K562 (cell line): ENCODE data around the gene USP10. TPM values are rescaled to one million over a fixed set of nuclear protein-coding genes. Genes with fewer than 3 reads are reported as not detected.
A peak's percentile ranks its signal among the peaks of the same experiment; 100 is the strongest.

ENCODE experiments used
- ATF3 ChIP-seq, 2 experiments: fragments of 450-650 bp in 1 of 2; sonication (generic) in 1 of 2; formaldehyde crosslinking in 1 of 2; IDR thresholded peaks in 1 of 2; conservative IDR thresholded peaks in 1 of 2; 2 replicates each; pipeline versions ENCODE4 v1.6.1 to v1.8.1; 2016 to 2023; ENCODE audit warnings: mild to moderate bottlenecking in 2 of 2, moderate library complexity in 2 of 2, inconsistent platforms in 1 of 2, missing genetic modification reagents in 1 of 2
- HDAC1 ChIP-seq, 2 experiments: fragments of 450-650 bp; IDR thresholded peaks; 2 replicates each; pipeline ENCODE4 v1.6.1; 2016 to 2017; ENCODE audit warnings: inconsistent platforms in 1 of 2, mild to moderate bottlenecking in 1 of 2, moderate library complexity in 1 of 2
- ID3 ChIP-seq, 2 experiments: fragments of 250-450 bp in 1 of 2; fragments of 450-650 bp in 1 of 2; sonication (Bioruptor Pico) in 1 of 2; IDR thresholded peaks; 2 replicates each; pipeline versions ENCODE4 v1.6.1 to v1.8.0; 2016 to 2021; ENCODE audit warnings: mild to moderate bottlenecking in 2 of 2, moderate library complexity in 2 of 2, missing compliant biosample characterization in 1 of 2, missing genetic modification characterization in 1 of 2
- JUN ChIP-seq, 2 experiments: sonication (generic) in 1 of 2; formaldehyde crosslinking in 1 of 2; IDR thresholded peaks; 2 replicates each; pipeline versions ENCODE4 v1.6.1 to v1.8.0; 2012 to 2022; ENCODE audit warnings: borderline replicate concordance in 2 of 2, mild to moderate bottlenecking in 2 of 2, improper control_type of control experiment in 1 of 2, low read depth in 1 of 2, low read length in 1 of 2, missing genetic modification reagents in 1 of 2
- KAT7 ChIP-seq: sonication (generic); formaldehyde crosslinking; IDR thresholded peaks from 2 replicates; pipeline ENCODE4 v1.8.0; 2022; ENCODE audit warnings: missing genetic modification reagents, mild to moderate bottlenecking, borderline replicate concordance
- MAZ ChIP-seq, 2 experiments: fragments of 450-650 bp in 1 of 2; sonication (generic) in 1 of 2; formaldehyde crosslinking; IDR thresholded peaks in 1 of 2; conservative IDR thresholded peaks in 1 of 2; 2 replicates each; pipeline versions ENCODE4 v1.4.0 to v1.5.0; 2020; ENCODE audit warnings: mild to moderate bottlenecking in 1 of 2, missing genetic modification reagents in 1 of 2
- NEUROD1 ChIP-seq: fragments of 150-350 bp; IDR thresholded peaks from 2 replicates; pipeline ENCODE4 v1.6.1; 2014; ENCODE audit warnings: borderline replicate concordance, low read length, low read depth; ENCODE audit not compliant: partially characterized antibody
- NKRF ChIP-seq: fragments of 450-650 bp; IDR thresholded peaks from 2 replicates; pipeline ENCODE4 v1.6.1; 2016; ENCODE audit warnings: borderline replicate concordance
- RB1 ChIP-seq: fragments of 450-650 bp; IDR thresholded peaks from 2 replicates; pipeline ENCODE4 v1.6.1; 2017; ENCODE audit warnings: low read depth, mild to moderate bottlenecking
- SAFB2 ChIP-seq: fragments of 200-400 bp; formaldehyde crosslinking; IDR thresholded peaks from 2 replicates; pipeline ENCODE4 v1.6.1; 2018; ENCODE audit warnings: borderline replicate concordance, low read length, low read depth, moderate library complexity; ENCODE audit not compliant: severe bottlenecking
- SIN3B ChIP-seq: fragments of 450-650 bp; IDR thresholded peaks from 2 replicates; pipeline ENCODE4 v1.6.1; 2017; ENCODE audit warnings: low read depth, mild to moderate bottlenecking, moderate library complexity
- TRIM28 ChIP-seq: fragments of 450-650 bp; IDR thresholded peaks from 2 replicates; pipeline ENCODE4 v1.6.1; 2017
- TSC22D4 ChIP-seq: fragments of 450-650 bp; IDR thresholded peaks from 2 replicates; pipeline ENCODE4 v1.6.1; 2016; ENCODE audit warnings: missing genetic modification characterization, missing biosample characterization, control low read depth
- ZBTB17 ChIP-seq: fragments of 450-650 bp; formaldehyde crosslinking; IDR thresholded peaks from 2 replicates; pipeline ENCODE4 v1.4.0; 2020; ENCODE audit warnings: mild to moderate bottlenecking
- ZNF124 ChIP-seq: sonication (generic); formaldehyde crosslinking; IDR thresholded peaks from 2 replicates; pipeline ENCODE4 v1.8.1; 2022; ENCODE audit warnings: missing genetic modification reagents
- ZNF174 ChIP-seq: fragments of 250-450 bp; sonication (Bioruptor Pico); IDR thresholded peaks from 2 replicates; pipeline ENCODE4 v1.4.0; 2020; ENCODE audit warnings: mild to moderate bottlenecking
- ZNF274 ChIP-seq: IDR thresholded peaks from 2 replicates; pipeline ENCODE4 v1.6.1; 2011; ENCODE audit warnings: low read depth, mild to moderate bottlenecking, low read length, moderate library complexity, borderline replicate concordance
- ZNF395 ChIP-seq: fragments of 200-800 bp; sonication (Bioruptor generic); IDR thresholded peaks from 2 replicates; pipeline ENCODE4 v1.6.1; 2017; ENCODE audit warnings: missing genetic modification characterization, missing compliant biosample characterization
- ZNF586 ChIP-seq: fragments of 450-650 bp; formaldehyde crosslinking; conservative IDR thresholded peaks from 2 replicates; pipeline ENCODE4 v1.4.0; 2020; ENCODE audit warnings: mild to moderate bottlenecking, moderate library complexity
- ZNF644 ChIP-seq: fragments of 200-800 bp; sonication (Bioruptor generic); IDR thresholded peaks from 2 replicates; pipeline ENCODE4 v1.6.1; 2016; ENCODE audit warnings: low read depth, missing genetic modification characterization, missing compliant biosample characterization
- polyA plus RNA-seq, 8 experiments: library from polyadenylated mRNA; depleted of rRNA in 4 of 8; stranded (reverse) in 5 of 8; unstranded in 3 of 8; fragments of >200 nt; fragmentation: Nextera tagmentation in 2 of 8; fragmentation: Illumina TruSeq in 1 of 8; extraction: Ambion mirVana in 2 of 8; extraction: Trizol in 1 of 8; gene quantifications; 2 replicates each; pipeline versions ENCODE4 v1.2.1 to v1.2.3, GENCODE V29; 2011 to 2014; ENCODE audit warnings: inconsistent platforms in 1 of 8, missing spikeins in 1 of 8
- total RNA-seq, 7 experiments: library from RNA; depleted of rRNA in 6 of 7; stranded (reverse); fragments of >200 nt in 6 of 7; fragmentation: Illumina TruSeq in 2 of 7; extraction: Trizol in 2 of 7; gene quantifications; 2 replicates each; pipeline versions ENCODE4 v1.2.1 to v1.2.3, GENCODE V29; 2011 to 2021; ENCODE audit warnings: low replicate concordance in 1 of 7

USP10 gene
- total and polyA plus RNA-seq, 9 of the 15 experiments (the other 6 are each of a cell fraction or from before 2014, with no cell fraction given), result 61.7 to 197 (median 116) TPM

GRCh38 chr16:84732674-84733352, 33.0 kb downstream of the USP10 start (continued):
- TF ChIP-seq SIN3B, result 0 out of 2 replicates have a peak, but pooled peaks have one; percentile 15
- no peak for TF ChIP-seq JUN (IDR thresholded peaks at IDR 0.05; ENCODE audit: borderline replicate concordance, low read depth, low read length)
- TF ChIP-seq JUN (CRISPR knock-in tag; IDR thresholded peaks at IDR 0.05; ENCODE audit: borderline replicate concordance), result no peak
- TF ChIP-seq ZNF395 (CRISPR knock-in tag), result peak; percentile 24; the same call in 1 of the 2 replicates
- TF ChIP-seq ZNF124 (CRISPR knock-in tag), result no peak
- no peak for TF ChIP-seq TSC22D4
- no peak for TF ChIP-seq ZNF586
- no peak for TF ChIP-seq MAZ (CRISPR knock-in tag; conservative IDR thresholded peaks at IDR 0.05 in 1 of 2, IDR thresholded peaks at IDR 0.05 in 1 of 2)
- TF ChIP-seq ZNF174, result no peak
- TF ChIP-seq TRIM28, result no peak
- TF ChIP-seq ZBTB17 (CRISPR knock-in tag), result no peak
- no peak; the same call in none of the 2 replicates for TF ChIP-seq ZNF644 (tag)
- TF ChIP-seq KAT7 (CRISPR knock-in tag), result peak; percentile 54; the same call in 1 of the 2 replicates
- TF ChIP-seq HDAC1 (IDR thresholded peaks at IDR 0.05), result peak; percentile 56 to 92
- TF ChIP-seq NEUROD1, result peak; percentile 1
- no peak; the same call in 1 of the 2 replicates for TF ChIP-seq NKRF
- TF ChIP-seq ZNF274, result no peak
- TF ChIP-seq ATF3 (IDR thresholded peaks at IDR 0.05), result peak; percentile 68; the same call in 1 of the 2 replicates
- TF ChIP-seq ATF3 (CRISPR knock-in tag; conservative IDR thresholded peaks at IDR 0.05), result no peak
- no peak for TF ChIP-seq RB1
- no peak for TF ChIP-seq SAFB2
- TF ChIP-seq ID3 (CRISPR knock-in tag; IDR thresholded peaks at IDR 0.05), result no peak
- peak; percentile 73; the same call in 1 of the 2 replicates for TF ChIP-seq ID3 (tag; IDR thresholded peaks at IDR 0.05)
